ENCODE results near the gene RNF186. TPM values are rescaled to one million over a fixed set of nuclear protein-coding genes. Genes with fewer than 3 reads are reported as not detected.

Gene RNF186
- total and polyA plus RNA-seq, 4 donors, result not detected

DNA sequence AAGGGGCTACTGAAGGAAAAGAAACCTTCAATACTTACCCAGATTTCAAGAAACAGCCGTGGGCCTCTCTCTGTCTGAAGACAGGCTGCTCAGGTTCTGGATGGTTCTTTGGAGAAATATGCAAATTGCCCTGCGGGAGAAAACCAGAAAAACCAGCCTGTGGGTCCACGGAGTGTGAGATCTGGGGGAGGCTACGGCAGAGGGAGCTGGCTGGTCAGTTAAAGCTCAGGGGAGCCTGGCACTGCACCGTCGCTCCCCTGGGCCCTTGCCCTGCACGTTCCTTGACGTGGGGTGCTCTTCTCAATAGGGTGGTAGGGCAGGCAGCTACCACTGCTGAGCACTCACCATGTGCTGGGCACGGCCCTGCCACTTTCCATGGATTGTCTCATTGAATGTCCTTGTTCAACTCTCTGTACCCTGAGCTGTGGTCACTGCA, 28.1 kb downstream of the RNF186 start:
- Histone ChIP-seq H3K9me3 (ENCODE audit: control insufficient read depth in 4 of 4, insufficient read depth in 3 of 4, low read length in 3 of 4) (no peaks in the 10 kb centered on the region), H3K4me3 (no peak overlapping the region), H3K27ac (ENCODE audit: low read depth in 1 of 2, low read length in 1 of 2) (no peak overlapping the region), H3K9ac (ENCODE audit: insufficient read depth in 1 of 2, low read length in 2 of 2) (peak overlapping the region in 1 of 2 donors; percentile 11), H3K27me3 (ENCODE audit: control insufficient read depth in 3 of 3, insufficient read depth in 3 of 3, low read length in 2 of 3) (no peaks in the 10 kb centered on the region), H3K36me3 (ENCODE audit: control insufficient read depth in 4 of 4, insufficient read depth in 4 of 4, low read length in 4 of 4) (peaks cover 0 to 17% (median under 1%) of the 10 kb centered on the region in 4 donors), H3K4me1 (ENCODE audit: control insufficient read depth in 5 of 5, insufficient read depth in 5 of 5, low read length in 5 of 5) (peaks cover 0 to 3% (median 0%) of the 10 kb centered on the region in 5 donors)
- DNase-seq, result peak; percentile 55 to 79 (median 66)
- TF ChIP-seq CTCF (IDR thresholded peaks at IDR 0.05; ENCODE audit: control extremely low read depth, extremely low read depth), result no peak
- WGBS, 2 donors, result 70 to 83% methylated on average over 9 of the region's 9 CpGs
- ATAC-seq (ENCODE audit: insufficient read depth, low FRiP score), result peak; percentile 11

DNA sequence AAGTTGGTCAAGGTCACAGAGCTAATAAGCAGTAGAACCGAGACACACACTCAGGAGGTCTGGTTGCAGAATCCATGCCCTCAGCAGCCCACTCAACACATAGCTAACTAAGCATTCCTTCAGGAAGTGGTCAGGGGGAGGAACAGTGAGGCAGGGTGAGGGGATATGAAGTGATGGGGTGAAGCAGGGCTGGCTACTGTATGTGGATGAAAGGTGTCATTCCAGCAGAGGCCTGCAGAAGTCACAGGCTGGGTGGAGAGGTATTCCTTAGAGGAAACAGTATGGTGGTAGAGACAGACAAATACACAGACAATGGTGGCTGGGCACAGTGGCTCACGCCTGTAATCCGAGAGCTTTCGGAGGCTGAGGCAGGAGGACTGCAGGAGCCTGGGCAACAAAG, 29.4 kb downstream of the RNF186 start:
- WGBS, 2 donors, result 71 to 74% methylated on average over 4 of the region's 4 CpGs
- TF ChIP-seq CTCF (IDR thresholded peaks at IDR 0.05; ENCODE audit: control extremely low read depth, extremely low read depth), result no peak
- Histone ChIP-seq H3K4me1 (ENCODE audit: control insufficient read depth in 5 of 5, insufficient read depth in 5 of 5, low read length in 5 of 5) (peaks cover 0 to 3% (median 0%) of the 10 kb centered on the region in 5 donors), H3K27me3 (ENCODE audit: control insufficient read depth in 3 of 3, insufficient read depth in 3 of 3, low read length in 2 of 3) (no peaks in the 10 kb centered on the region), H3K4me3 (no peak overlapping the region), H3K27ac (ENCODE audit: low read depth in 1 of 2, low read length in 1 of 2) (no peak overlapping the region), H3K9me3 (ENCODE audit: control insufficient read depth in 4 of 4, insufficient read depth in 3 of 4, low read length in 3 of 4) (no peaks in the 10 kb centered on the region), H3K9ac (ENCODE audit: insufficient read depth in 1 of 2, low read length in 2 of 2) (no peak overlapping the region), H3K36me3 (ENCODE audit: control insufficient read depth in 4 of 4, insufficient read depth in 4 of 4, low read length in 4 of 4) (peaks cover 0 to 12% (median under 1%) of the 10 kb centered on the region in 4 donors)
- ATAC-seq (ENCODE audit: insufficient read depth, low FRiP score), result no peak
- no peak for DNase-seq

DNA sequence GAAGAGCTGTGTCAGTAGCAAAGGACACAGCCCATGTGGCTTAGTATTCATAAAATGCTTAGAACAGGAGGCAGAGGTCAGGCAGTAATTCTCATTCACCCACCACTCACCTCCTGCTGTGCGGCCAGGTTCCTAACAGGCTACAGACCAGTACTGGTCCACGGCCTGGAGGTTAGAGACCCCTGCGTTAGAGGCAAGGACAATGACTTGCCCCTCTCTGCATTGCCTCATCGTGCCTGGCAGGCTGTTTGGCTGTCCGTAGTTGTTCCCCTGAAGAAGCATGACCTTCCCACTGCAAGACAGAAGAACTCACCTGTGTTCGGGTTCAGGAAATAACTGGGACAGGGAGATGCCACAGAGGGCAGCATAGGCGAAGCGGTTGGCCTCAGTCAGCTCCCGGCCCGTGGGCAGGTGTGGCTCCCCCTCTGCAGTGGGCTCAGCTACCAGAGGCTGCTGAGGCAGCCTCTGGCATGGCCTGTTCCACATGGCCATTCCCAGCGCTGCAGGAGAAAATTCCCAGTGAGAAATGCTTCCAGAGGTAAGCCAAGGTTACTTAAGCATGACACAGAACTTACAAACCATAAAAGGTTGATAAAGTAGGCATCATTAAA, 34.7 kb downstream of the RNF186 start:
- WGBS, 2 donors, result 92 to 94% methylated on average over 11 of the region's 11 CpGs
- ATAC-seq (ENCODE audit: insufficient read depth, low FRiP score), result no peak
- H3K4me3 ChIP-seq, result no peak overlapping the region
- no peaks in the 10 kb centered on the region for H3K27me3 ChIP-seq (ENCODE audit: control insufficient read depth in 3 of 3, insufficient read depth in 3 of 3, low read length in 2 of 3)
- H3K27ac ChIP-seq (ENCODE audit: low read depth in 1 of 2, low read length in 1 of 2), result no peak overlapping the region
- H3K36me3 ChIP-seq (ENCODE audit: control insufficient read depth in 4 of 4, insufficient read depth in 4 of 4, low read length in 4 of 4), result peaks cover 0 to 15% (median 6%) of the 10 kb centered on the region in 4 donors
- DNase-seq, result no peak
- H3K4me1 ChIP-seq (ENCODE audit: control insufficient read depth in 5 of 5, insufficient read depth in 5 of 5, low read length in 5 of 5), result no peaks in the 10 kb centered on the region
- TF ChIP-seq CTCF (IDR thresholded peaks at IDR 0.05; ENCODE audit: control extremely low read depth, extremely low read depth), result no peak
- no peak overlapping the region for H3K9ac ChIP-seq (ENCODE audit: insufficient read depth in 1 of 2, low read length in 2 of 2)
- H3K9me3 ChIP-seq (ENCODE audit: control insufficient read depth in 4 of 4, insufficient read depth in 3 of 4, low read length in 3 of 4), result peaks cover 0 to 1% (median 0%) of the 10 kb centered on the region in 4 donors
